GM19395 (cell line): ENCODE measurements around the gene NMBR.
"Not testable (repeated sequence)": the region's sequence is repeated elsewhere in the genome, so short reads cannot be mapped to it uniquely, and the experiment has no call there.

ENCODE experiments used
- ATAC-seq: cut with Tn5 transposase; IDR thresholded peaks from one replicate; pipeline ENCODE4 v1.9.1; 2021; ENCODE audit warnings: mild to moderate bottlenecking, moderate library complexity; ENCODE audit not compliant: unreplicated experiment

The NMBR gene

GRCh38 chr6:142155895-142156757 is 9.2 kb upstream of the NMBR start:
- no peak for ATAC-seq

- ATAC-seq = no peak
Observed at GRCh38 chr6:142155091-142155490, 8.2 kb upstream of the NMBR start.

- no peak for ATAC-seq
Observed at GRCh38 chr6:142154336-142154735, 7.4 kb upstream of the NMBR start.

GRCh38 chr6:142153196-142153595 is 6.3 kb upstream of the NMBR start:
- ATAC-seq = no peak

DNA sequence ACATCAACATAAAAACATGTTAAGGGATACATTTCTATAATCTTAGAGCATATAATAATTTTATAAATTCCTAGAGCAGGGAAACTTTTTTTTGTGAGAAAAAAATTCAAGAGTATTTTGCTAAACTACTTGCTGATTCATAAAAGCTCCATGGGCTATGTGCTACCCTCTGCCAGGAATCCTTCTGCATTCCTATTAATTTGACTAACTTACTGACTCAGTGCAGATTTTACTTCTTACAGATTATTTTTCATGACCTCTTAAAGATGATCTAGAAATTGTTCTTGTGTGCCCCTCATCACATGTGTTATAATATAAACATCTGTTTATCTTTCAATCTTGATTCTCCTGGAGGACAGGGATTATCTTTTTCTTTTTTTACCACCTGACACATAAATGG is 5.8 kb upstream of the NMBR start:
- no peak for ATAC-seq

DNA sequence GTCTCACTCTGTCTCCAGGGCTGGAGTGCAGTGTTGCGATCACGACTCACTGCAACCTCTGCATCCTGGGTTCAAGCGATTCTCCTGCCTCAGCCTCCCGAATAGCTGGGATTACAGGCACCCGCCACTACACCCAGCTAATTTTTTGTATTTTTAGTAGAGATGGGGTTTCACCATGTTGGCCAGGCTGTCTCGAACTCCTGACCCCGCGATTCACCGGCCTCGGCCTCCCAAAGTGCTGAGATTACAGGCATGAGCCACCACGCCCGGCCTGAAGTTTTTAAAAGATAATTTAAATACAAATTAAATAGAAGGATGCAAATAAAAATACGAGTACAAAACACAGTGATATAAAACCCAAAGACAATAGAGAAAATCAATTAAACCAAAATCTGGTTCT is 5.4 kb downstream of the NMBR start:
- ATAC-seq = not testable (repeated sequence)

GRCh38 chr6:142138876-142139275 is 8.0 kb downstream of the NMBR start:
- ATAC-seq = no peak

- no peak for ATAC-seq
Observed at GRCh38 chr6:142132625-142133024, 14.3 kb downstream of the NMBR start, which contains the start of gene GJE1. Gene GJE1 (plus strand): TSS chr6:142132925. CDS start chr6:142133159, 234 bp downstream.

DNA sequence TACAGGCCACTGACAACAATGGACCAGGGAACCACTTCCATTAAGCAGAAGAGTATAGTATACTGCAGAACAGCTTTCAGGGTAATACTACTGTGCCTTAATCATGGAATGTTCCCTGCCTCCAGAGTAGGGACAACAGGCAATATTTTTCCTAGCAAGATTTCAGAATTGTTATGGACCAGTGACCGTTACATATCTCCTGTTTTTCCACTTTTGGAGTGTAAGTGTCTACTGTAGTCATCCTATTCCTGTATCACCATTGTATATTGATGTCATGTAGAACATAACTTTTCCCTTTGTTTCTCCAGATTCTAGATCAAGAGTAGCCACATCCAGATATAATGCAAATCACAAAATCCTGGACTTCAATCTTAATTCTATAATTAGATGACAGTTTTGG is 16.1 kb downstream of the NMBR start:
- no peak for ATAC-seq

GRCh38 chr6:142121342-142121741 is 25.6 kb downstream of the NMBR start:
- no peak for ATAC-seq

DNA sequence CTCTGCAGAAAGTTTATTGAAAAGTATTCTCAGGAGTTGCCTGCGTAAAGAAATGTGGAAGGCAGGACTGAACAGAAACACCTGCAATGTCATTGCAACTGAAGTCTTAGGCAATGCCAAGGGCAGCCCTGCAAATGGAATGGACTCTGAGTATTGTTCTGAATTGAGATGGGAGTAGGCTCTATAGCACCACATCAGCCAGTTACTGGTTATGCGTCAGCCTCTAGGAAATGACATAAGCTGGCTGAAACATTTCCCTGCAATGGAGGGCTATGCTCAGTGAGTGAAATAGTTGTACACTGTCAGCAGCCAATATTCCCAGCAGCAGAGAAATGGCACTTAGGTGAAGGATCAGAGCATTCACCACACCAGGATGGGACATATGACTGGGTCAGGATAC is 28.0 kb downstream of the NMBR start:
- ATAC-seq = no peak

DNA sequence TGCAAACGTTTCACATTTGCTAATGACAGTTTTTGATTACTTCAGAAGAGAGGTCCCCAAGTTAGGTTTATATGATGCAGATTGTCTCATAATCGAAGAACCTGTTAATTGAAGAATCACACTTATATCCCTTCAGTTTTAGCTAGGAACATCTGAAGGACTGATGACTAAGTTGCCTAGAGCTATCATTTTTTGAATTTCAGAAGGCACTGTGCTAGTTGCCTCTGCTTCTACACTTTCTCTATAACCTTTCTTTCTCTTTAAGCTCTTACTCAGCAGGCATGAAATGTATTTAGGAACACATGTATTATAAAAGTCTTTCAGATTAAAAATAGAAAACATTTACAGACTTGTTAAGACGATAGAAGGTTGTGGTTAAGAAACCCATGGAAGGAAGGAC is 28.6 kb downstream of the NMBR start:
- no peak for ATAC-seq

GRCh38 chr6:142117366-142117765 is 29.6 kb downstream of the NMBR start:
- no peak for ATAC-seq

GRCh38 chr6:142112451-142113061 is 34.4 kb downstream of the NMBR start:
- ATAC-seq = peak; percentile 61

GRCh38 chr6:142110820-142111219 is 36.1 kb downstream of the NMBR start:
- not testable (repeated sequence) for ATAC-seq

DNA sequence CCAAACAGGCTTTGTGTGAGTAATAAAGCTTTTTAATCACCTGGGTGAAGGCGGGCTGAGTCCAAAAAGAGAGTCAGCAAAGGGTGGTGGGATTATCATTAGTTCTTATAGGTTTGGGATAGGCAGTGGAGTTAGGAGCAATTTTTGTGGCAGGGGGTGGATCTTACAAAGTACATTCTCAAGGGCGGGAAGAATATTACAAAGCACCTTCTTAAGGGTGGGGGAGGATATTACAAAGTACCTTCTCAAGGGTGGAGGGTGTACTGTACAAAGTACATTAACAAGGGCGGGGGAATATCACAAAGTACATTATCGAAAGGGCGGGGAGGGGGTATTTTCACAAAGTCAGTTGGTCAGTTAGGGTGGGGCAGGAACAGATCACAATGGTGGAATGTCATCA is 42.1 kb downstream of the NMBR start:
- ATAC-seq = not testable (repeated sequence)

- no peak for ATAC-seq
Observed at GRCh38 chr6:142088858-142089216, 58.1 kb downstream of the NMBR start.

DNA sequence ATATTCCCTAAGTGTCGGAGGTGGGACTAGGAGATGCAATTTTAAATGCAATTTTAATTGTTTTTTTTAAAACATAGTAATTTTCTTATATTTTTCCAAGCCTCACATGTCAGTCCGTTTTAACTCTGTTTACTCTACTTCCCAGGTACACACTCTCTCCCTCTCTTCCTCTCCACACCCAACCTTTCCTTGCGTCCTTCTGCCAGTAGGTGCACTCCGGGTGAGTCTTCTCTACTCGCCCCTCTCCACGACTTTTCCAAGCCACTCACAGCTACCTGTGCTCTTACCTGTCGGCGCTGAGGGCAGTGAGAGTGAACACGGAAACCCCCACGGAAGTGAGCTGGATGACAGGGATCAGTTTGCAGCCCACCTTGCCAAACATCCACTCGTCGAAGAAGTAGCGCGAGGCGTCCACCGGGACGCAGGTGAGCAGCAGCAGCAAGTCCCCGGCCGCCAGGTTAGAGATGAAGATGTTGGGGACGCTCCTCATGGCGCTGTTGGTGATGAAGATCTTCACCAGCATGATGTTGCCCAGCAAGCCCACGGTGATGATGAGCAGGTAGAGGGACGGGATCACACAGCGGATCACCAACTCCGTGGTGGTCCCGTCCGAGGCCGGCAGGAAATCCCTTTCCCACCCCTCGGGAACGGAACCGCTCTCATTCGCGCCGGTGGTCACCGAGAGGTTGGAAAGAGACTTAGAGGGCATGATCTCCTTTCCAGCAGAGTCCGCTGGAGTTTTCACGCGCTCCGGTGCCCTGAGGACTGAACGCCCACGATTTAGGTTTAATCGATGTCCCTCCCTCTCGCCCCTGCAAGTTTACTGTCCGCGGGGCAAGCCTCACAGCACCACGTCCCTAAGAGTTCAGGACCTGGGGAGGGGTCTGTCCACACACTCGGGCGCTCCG is 58.7 kb downstream of the NMBR start:
- no peak for ATAC-seq

DNA sequence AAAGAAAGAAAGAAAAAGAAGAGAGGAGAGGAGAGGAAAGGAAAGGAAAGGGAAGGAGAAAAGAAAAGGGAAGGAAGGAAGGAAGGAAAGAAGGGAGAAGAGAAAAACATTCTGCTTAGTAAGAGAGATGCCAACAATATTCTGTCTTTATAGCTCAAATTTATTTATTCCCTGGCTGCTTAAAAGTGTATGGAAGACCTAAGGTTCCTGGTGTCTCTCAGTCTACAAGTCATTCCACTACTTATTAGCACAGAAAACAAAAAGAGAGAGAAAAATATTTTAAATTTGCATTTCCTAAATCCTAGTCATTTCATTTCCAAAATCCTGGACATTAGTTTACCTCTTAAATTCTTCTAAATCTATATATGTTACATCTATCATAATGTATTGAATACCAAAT is 67.8 kb downstream of the NMBR start:
- no peak for ATAC-seq

DNA sequence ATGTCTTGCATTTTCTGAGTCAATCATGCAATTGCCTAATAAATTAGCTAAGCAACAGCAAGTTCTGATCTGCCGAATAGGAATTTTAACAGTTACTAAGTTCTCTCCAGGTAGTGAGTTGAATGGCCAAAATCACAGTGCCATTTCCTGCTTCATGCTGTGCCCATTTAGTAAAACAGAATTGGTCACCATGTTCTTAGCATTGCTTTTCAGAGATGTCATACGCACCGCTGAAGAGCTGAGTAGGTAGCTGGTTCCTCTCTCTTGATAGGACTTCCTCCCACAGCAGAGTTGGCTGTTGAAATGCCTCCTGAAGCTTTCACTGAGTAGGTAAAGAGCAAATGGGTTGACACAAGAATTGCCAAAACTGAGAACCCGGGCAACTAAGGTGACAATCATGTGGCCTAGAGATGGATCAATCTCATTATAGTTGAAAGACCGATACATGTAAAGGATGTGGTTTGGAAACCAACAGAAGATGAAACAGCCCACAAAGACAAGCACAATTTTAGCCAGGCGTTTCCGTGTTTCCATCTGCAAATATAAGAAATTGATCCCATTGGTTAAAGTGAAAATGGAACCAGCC is 71.3 kb downstream of the NMBR start:
- ATAC-seq = no peak

GRCh38 chr6:142074516-142074915 is 72.4 kb downstream of the NMBR start:
- ATAC-seq = no peak
